Measurements from ENCODE around the gene ETNPPL.

- TF ChIP-seq GATA3 (IDR thresholded peaks at IDR 0.05; ENCODE audit: low read depth, low read length) (no peak), GATA2 (IDR thresholded peaks at IDR 0.05; ENCODE audit: low read depth, low read length) (no peak)
Observed at GRCh38 chr4:108709722-108710121, 53.1 kb downstream of the ETNPPL start.
